Muscle of leg (tissue), 11 donors: ENCODE measurements around the gene KCNH4. TPM values are rescaled to one million over a fixed set of nuclear protein-coding genes. Genes with fewer than 3 reads are reported as not detected.
"Not testable (repeated sequence)": the region's sequence is repeated elsewhere in the genome, so short reads cannot be mapped to it uniquely, and the experiment has no call there.

Experiments used
- DNase-seq: peaks from one replicate; pipeline ENCODE4 v3.0.0; 2013
- H3K27ac ChIP-seq: one replicate; pipeline ENCODE4 v1.5.1; 2013; ENCODE audit warnings: mild to moderate bottlenecking, low read length, control low read depth
- H3K27me3 ChIP-seq: one replicate; pipeline ENCODE4 v1.6.1; 2013; ENCODE audit warnings: low read length; ENCODE audit not compliant: control insufficient read depth, insufficient read depth
- H3K36me3 ChIP-seq: one replicate; pipeline ENCODE4 v1.6.1; 2013; ENCODE audit warnings: low read length; ENCODE audit not compliant: control insufficient read depth, insufficient read depth
- H3K4me1 ChIP-seq: one replicate; pipeline ENCODE4 v1.6.1; 2013; ENCODE audit warnings: low read length; ENCODE audit not compliant: control insufficient read depth, insufficient read depth
- H3K4me3 ChIP-seq: one replicate; pipeline ENCODE4 v1.5.1; 2013; ENCODE audit warnings: low read length, control low read depth
- H3K9me3 ChIP-seq: replicated peaks from 2 replicates; pipeline ENCODE4 v1.6.1; 2013; ENCODE audit warnings: low read depth, low read length; ENCODE audit not compliant: control insufficient read depth
- WGBS: methylation state at CpG from one replicate; pipeline ENCODE4 v1.1.5; 2013; ENCODE audit warnings: missing lambda C conversion rate; ENCODE audit not compliant: insufficient coverage; 5-methylcytosine and 5-hydroxymethylcytosine counted together
- polyA plus RNA-seq, 8 donors: library from polyadenylated mRNA; unstranded; fragments of 120-200 nt; gene quantifications; one replicate each; pipeline versions ENCODE4 v1.2.1 to v1.2.3, GENCODE V29; 2013; ENCODE audit warnings: inconsistent platforms in 1 of 8, low replicate concordance in 1 of 8; ENCODE audit not compliant: insufficient read length in 8 of 8, insufficient read depth in 1 of 8
- total RNA-seq: library from RNA; stranded (reverse); fragments of 120-200 nt; gene quantifications from one replicate; pipeline ENCODE4 v1.2.4, GENCODE V29; 2013

Gene KCNH4
- total and polyA plus RNA-seq, 9 donors, result 0.04 to 0.05 (median 0.05) TPM; not detected in 6

DNA sequence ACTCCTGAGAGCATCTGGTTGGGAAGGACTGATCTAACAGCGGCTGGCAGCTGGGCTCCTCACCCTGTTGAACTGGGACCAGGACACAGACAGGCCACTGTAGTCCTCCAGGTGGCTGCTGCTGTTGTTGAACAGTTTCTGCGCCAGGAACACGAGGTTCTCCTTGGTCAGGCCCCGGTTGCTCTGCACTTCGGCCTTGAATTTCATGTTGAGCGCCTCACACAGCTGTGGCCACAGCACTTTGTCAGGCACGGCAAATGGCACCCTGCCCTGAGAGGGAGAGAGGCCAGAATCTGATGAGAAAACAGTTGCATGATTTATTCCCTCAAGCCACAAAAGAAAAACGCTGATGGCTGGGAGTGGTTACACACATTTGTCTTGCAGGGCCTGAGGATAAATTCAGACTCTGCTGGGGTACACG is 31.0 kb upstream of the KCNH4 start:
- WGBS, result 40% methylated on average over 1 of the region's 9 CpGs
- not testable (repeated sequence) for H3K9me3 ChIP-seq, H3K27me3 ChIP-seq, H3K4me3 ChIP-seq
- Histone ChIP-seq H3K4me1 (peaks cover 15% of the 10 kb centered on the region), H3K36me3 (peaks cover 69% of the 10 kb centered on the region), H3K27ac (peak overlapping the region; percentile 81)
- DNase-seq, result peak; percentile 82

DNA sequence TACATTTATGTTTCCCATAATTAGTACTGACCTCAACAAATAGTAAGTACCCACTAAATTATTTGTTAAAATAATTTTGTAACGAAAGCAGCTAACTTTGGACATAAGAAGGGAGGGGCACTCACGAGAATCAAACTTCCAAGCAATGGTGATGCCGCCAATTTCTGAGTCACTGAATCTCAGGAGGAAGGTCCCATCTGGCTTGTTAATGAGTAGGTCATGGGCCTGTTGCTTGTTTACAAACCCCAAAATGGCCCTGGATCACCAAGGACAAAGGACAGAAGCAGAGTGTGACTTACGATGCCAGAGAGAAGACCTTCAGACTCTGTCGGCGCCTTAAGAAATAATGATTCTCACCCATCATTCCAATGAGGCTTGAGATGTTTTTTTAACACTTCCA is 29.1 kb upstream of the KCNH4 start:
- Histone ChIP-seq H3K9me3 (no peaks in the 10 kb centered on the region), H3K36me3 (peaks cover 65% of the 10 kb centered on the region), H3K27ac (no peak overlapping the region), H3K4me1 (peaks cover 15% of the 10 kb centered on the region), H3K4me3 (no peak overlapping the region), H3K27me3 (no peaks in the 10 kb centered on the region)
- DNase-seq, result no peak
- WGBS, result 82% methylated on average over 3 of the region's 6 CpGs

DNA sequence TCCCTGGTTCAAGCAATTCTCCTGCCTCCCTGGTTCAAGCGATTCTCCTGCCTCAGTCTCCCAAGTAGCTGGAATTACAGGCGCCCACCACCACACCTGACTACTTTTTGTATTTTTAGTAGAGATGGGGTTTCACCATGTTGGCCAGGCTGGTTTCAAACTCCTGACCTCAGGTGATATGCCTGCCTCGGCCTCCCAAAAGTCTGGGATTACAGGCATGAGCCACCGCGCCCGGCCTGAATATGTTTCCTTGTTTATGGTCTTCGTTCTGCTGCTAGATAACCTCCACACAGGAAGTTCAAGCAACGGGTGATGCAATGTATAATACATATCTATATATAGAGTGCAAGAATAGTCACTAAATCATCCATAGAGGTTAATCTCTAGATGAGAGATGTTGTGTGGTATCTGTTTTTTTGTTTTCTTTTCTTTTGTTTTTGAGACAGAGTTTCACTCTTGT is 25.2 kb upstream of the KCNH4 start:
- H3K27me3 ChIP-seq, H3K27ac ChIP-seq, DNase-seq, H3K4me3 ChIP-seq, H3K9me3 ChIP-seq, H3K4me1 ChIP-seq: not testable (repeated sequence)
- peaks cover 70% of the 10 kb centered on the region for H3K36me3 ChIP-seq
- WGBS, result 71% methylated on average over 1 of the region's 8 CpGs

DNA sequence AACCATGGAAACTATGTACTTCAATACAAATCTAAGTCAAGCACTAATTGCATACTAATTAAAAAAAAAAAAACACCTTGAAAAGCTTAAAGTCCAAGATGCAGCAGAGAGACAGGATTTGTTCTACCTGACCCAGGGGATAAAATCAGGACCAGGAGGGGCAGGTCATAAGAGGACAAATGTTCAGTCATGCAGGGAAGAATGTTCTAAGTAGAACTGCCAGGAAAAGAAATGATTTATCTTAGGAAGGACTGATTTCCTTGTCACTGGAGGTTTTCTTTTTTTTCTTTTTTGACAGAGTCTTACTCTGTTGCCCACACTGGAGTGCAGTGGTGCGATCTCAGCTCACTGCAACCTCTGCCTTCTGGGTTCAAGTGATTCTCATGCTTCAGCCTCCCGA is 22.4 kb upstream of the KCNH4 start:
- 100% methylated on average over 1 of the region's 2 CpGs for WGBS

DNA sequence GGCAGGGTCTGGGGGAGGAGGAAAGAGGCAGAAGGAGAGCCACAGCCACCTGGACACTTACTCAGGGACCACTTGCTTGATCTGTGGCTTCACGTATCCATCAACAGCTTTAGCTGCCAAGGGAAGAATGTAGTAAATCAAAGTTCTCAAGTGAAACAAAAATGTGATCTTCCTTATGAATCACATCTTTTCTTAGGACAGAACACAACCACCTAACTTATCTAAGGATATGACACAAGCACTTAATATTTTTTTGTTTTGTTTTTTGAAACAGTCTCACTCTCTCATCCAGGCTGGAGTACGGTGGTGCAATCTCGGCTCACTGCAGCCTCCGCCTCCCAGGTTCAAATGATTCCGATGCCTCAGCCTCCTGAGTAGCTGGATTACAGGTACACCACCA is 21.8 kb upstream of the KCNH4 start:
- no CpG with 5 or more reads among the region's 5 CpGs for WGBS
- H3K4me1 ChIP-seq, result no peaks in the 10 kb centered on the region
- no peak overlapping the region for H3K4me3 ChIP-seq

More for the DNA sequence above, 22.4 kb upstream of the KCNH4 start:
- Histone ChIP-seq H3K27ac (no peak overlapping the region), H3K4me1 (no peaks in the 10 kb centered on the region), H3K36me3 (peaks cover 67% of the 10 kb centered on the region), H3K9me3 (no peaks in the 10 kb centered on the region), H3K4me3 (no peak overlapping the region), H3K27me3 (no peaks in the 10 kb centered on the region)
- no peak for DNase-seq

DNA sequence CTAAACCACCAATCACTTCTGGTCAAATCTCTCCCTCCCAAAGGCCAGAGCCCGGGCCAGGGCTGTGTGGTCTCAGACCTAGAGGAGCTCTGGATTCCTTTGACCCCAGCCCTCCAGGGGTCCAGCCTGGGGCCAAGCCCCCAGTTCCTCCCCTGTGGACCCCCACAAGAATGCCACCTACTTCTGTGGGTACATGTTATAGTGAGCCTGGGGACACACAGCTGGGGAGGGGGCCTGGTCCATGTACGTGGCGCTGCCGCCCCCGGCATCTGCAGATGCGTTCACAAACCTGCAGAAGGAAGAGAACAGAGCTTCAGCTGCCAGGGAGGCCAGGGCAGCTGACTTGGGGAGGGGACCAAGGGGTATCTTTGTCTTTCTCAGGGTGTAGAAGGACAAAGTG is 21.2 kb upstream of the KCNH4 start:
- Histone ChIP-seq H3K9me3 (no peaks in the 10 kb centered on the region), H3K4me3 (no peak overlapping the region), H3K27me3 (no peaks in the 10 kb centered on the region), H3K27ac (no peak overlapping the region), H3K4me1 (no peaks in the 10 kb centered on the region), H3K36me3 (peaks cover 58% of the 10 kb centered on the region)
- WGBS, result 89% methylated on average over 5 of the region's 6 CpGs
- DNase-seq, result no peak

More for the DNA sequence above, 21.8 kb upstream of the KCNH4 start:
- H3K27ac ChIP-seq, result no peak overlapping the region
- no peak for DNase-seq
- no peaks in the 10 kb centered on the region for H3K27me3 ChIP-seq
- peaks cover 62% of the 10 kb centered on the region for H3K36me3 ChIP-seq
- no peaks in the 10 kb centered on the region for H3K9me3 ChIP-seq

DNA sequence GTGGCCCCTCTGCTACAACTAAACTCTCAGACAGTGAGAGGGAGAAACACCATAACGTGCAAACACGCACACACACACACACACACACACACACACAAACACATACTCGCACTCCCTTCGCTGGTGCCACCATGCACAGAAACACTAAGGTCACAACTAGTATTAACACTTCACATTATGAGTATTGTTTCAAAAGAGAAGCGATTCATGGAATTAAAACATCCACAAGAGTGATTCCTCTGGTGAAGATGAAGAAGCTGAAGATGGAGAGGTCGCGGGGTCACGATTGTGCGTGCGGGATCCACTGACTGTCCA is 20.5 kb upstream of the KCNH4 start:
- Histone ChIP-seq H3K4me1 (no peaks in the 10 kb centered on the region), H3K27me3 (no peaks in the 10 kb centered on the region), H3K27ac (no peak overlapping the region), H3K36me3 (peaks cover 56% of the 10 kb centered on the region), H3K4me3 (no peak overlapping the region), H3K9me3 (no peaks in the 10 kb centered on the region)
- WGBS, result 95% methylated on average over 6 of the region's 10 CpGs
- no peak for DNase-seq

DNA sequence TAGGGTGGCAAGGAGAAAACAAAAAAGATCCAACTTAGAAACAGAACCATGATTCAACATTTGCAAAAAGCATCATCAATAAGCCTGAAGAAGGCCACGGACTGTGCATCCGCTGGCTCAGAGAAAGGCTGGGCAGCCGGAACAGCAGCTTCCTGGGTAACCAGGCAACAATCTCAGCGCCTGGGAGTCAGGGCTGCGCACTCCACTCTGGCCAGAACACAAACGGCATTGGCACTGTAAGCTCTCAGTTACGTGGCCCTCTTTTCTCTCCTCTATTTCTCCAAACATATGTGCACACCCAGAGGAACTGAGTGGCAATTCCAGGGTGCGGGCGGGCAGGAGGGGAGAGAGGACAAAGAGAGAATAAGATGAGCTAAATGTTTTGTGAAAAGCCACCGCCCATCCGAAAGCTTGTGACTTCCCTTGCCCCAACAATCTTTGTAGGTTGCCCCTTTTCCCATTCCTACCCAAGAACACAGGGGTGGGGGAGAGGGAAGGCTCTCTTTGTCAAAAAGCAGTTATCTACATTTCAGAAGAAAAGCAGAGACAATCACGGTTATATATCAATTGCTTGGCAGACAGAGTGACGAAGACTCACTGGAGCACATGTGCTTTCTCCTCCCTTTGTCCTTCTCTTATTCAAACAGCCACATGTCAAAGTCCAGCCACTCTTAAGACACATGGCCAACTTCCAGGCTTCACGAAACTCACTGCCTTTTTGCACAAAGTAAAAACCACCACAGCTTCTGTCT is 19.9 kb upstream of the KCNH4 start:
- H3K27me3 ChIP-seq, result no peaks in the 10 kb centered on the region
- 77% methylated on average over 6 of the region's 14 CpGs for WGBS
- no peak overlapping the region for H3K27ac ChIP-seq

DNA sequence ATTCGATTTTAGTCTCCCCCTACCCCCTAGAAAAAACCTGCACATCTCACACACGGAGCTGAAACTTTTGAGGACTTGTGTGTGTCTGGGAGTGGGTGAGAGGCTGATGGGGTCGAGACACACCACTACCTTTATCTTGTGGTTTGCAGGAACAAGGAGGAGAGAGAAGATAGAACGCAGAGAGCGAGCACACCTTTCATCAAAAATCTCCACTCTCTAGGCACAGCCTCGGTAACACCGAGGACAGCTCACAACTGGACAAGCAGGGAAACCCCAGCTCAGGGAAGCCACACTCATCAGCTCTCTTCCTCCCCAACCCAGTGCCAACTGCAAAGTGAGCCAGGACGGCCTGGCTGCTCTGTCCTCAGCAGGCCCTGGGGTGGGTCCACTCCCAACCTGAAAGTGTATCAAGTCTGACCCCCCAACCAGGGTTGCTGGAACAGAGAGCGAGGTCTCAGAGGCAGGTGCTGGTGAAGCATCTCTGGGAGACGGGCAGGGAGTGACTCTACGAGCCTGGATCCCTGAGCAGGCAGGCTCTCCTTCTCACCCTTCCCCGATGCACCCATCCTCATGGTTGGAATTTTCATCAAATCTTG is 18.6 kb upstream of the KCNH4 start:
- WGBS, result 92% methylated on average over 2 of the region's 12 CpGs
- DNase-seq, result no peak
- Histone ChIP-seq H3K4me1 (peaks cover 1% of the 10 kb centered on the region), H3K4me3 (no peak overlapping the region), H3K36me3 (peaks cover 42% of the 10 kb centered on the region), H3K9me3 (no peaks in the 10 kb centered on the region), H3K27ac (peak overlapping the region; percentile 13), H3K27me3 (no peaks in the 10 kb centered on the region)

More for the DNA sequence above, 19.9 kb upstream of the KCNH4 start:
- Histone ChIP-seq H3K9me3 (no peaks in the 10 kb centered on the region), H3K36me3 (peaks cover 55% of the 10 kb centered on the region), H3K4me3 (no peak overlapping the region), H3K4me1 (no peaks in the 10 kb centered on the region)
- DNase-seq, result no peak

DNA sequence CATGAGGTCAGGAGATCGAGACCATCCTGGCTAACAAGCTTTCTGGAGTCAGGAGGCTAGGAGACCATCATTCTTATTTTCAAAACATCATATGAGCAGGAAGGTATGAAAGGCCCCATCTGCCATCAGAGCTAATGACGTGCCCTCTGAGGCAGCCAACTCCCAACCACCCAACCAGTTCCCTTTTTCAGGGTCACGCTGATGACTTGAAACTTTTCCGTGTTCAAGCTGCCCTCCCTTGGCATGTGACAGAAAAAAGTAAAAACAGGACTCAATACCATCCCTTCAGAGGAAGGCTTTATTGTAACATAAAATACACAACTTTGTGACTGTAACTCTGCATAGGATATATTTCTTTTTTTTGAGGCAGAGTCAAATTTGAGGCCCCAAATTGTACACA is 18.0 kb upstream of the KCNH4 start:
- Histone ChIP-seq H3K36me3 (peaks cover 36% of the 10 kb centered on the region), H3K4me1 (peaks cover 6% of the 10 kb centered on the region), H3K27ac (peak overlapping the region; percentile 47), H3K9me3 (no peaks in the 10 kb centered on the region), H3K27me3 (no peaks in the 10 kb centered on the region), H3K4me3 (no peak overlapping the region)
- 100% methylated on average over 1 of the region's 4 CpGs for WGBS
- peak; percentile 69 for DNase-seq
